GM23338 (cell line): ENCODE results near the gene CFAP77.

Experiments
- CTCF ChIP-seq, 2 experiments: fragments of 200-600 bp in 1 of 2; sonication (generic) in 1 of 2; conservative IDR thresholded peaks; 2 replicates each; pipeline versions ENCODE4 v1.5.1 to v1.6.1; 2016 to 2017; ENCODE audit warnings: antibody characterized with exemption in 2 of 2, low read depth in 2 of 2, mild to moderate bottlenecking in 2 of 2, moderate library complexity in 1 of 2
- EZH2phosphoT487 ChIP-seq: fragments of 200-600 bp; sonication (generic); IDR thresholded peaks from one replicate; pipeline ENCODE4 v1.8.1; 2018; ENCODE audit warnings: antibody characterized with exemption; ENCODE audit not compliant: unreplicated experiment
- POLR2AphosphoS5 ChIP-seq: IDR thresholded peaks from 2 replicates; pipeline ENCODE4 v1.6.1; 2016; ENCODE audit warnings: antibody characterized with exemption, low read depth

GRCh38 chr9:132465131-132465635, 55.2 kb downstream of the CFAP77 start:
- TF ChIP-seq CTCF (conservative IDR thresholded peaks at IDR 0.05; ENCODE audit: low read depth in 2 of 2) (no peak), POLR2AphosphoS5 (no peak), EZH2phosphoT487 (no peak)
